Mucosa of stomach (tissue), 1 donor: ENCODE measurements around the gene EDIL3.

Experiments used
- H3K27me3 ChIP-seq: one replicate; pipeline ENCODE4 v1.7.0; 2013; ENCODE audit warnings: mild to moderate bottlenecking, low read length; ENCODE audit not compliant: control insufficient read depth, insufficient read depth
- H3K36me3 ChIP-seq: one replicate; pipeline ENCODE4 v1.7.0; 2013; ENCODE audit warnings: low read length; ENCODE audit not compliant: control insufficient read depth, insufficient read depth
- H3K4me1 ChIP-seq: one replicate; pipeline ENCODE4 v1.7.0; 2013; ENCODE audit warnings: mild to moderate bottlenecking, low read length; ENCODE audit not compliant: control insufficient read depth, insufficient read depth
- H3K4me3 ChIP-seq: one replicate; pipeline ENCODE4 v1.7.0; 2013; ENCODE audit warnings: low read length
- H3K9ac ChIP-seq: one replicate; pipeline ENCODE4 v1.7.0; 2013; ENCODE audit warnings: mild to moderate bottlenecking, low read length, moderate library complexity
- H3K9me3 ChIP-seq: one replicate; pipeline ENCODE4 v1.7.0; 2013; ENCODE audit warnings: mild to moderate bottlenecking, low read length, moderate library complexity; ENCODE audit not compliant: control insufficient read depth
- donor health status: Pancreatic carcinoma.

Gene EDIL3

GRCh38 chr5:83891261-83891660, 493.4 kb downstream of the EDIL3 start:
- Histone ChIP-seq H3K9ac (no peak overlapping the region), H3K27me3 (no peaks in the 10 kb centered on the region), H3K4me3 (no peak overlapping the region), H3K9me3 (no peaks in the 10 kb centered on the region), H3K36me3 (no peaks in the 10 kb centered on the region), H3K4me1 (no peaks in the 10 kb centered on the region)
